H1 (cell line): Measurements from ENCODE around the gene TMEM9B. TPM values are rescaled to one million over a fixed set of nuclear protein-coding genes. Genes with fewer than 3 reads are reported as not detected.

Experiments
- CTCF ChIA-PET: fragments of 300-600 bp; sonication (Branson Sonifier 250); formaldehyde crosslinking; loops from one replicate; lab custom pipeline; 2021; ENCODE audit not compliant: partially characterized antibody; lab: Charles Lee
- POLR2A ChIA-PET: fragments of 300-600 bp; sonication (Branson Sonifier 250); formaldehyde crosslinking; loops from one replicate; lab custom pipeline; 2021; ENCODE audit warnings: inconsistent platforms; ENCODE audit not compliant: partially characterized antibody; lab: Charles Lee
- DNase-seq, 2 experiments: peaks; one replicate each; pipeline versions ENCODE4 v3.0.0 to v3.0.0-alpha.2; 2010 to 2022; ENCODE audit warnings: low spot score in 2 of 2, low read depth in 1 of 2, mixed read lengths in 1 of 2
- FAIRE-seq: peaks from 2 replicates; lab custom pipeline; 2011; peaks lifted over from hg19 to GRCh38; lab: Jason Lieb, UNC
- H2AFZ ChIP-seq: 2 replicates; pipeline ENCODE4 v1.8.1; 2012; ENCODE audit warnings: low read length, inconsistent platforms
- H2AK5ac ChIP-seq: 2 replicates; pipeline ENCODE4 v1.6.1; 2013; ENCODE audit warnings: low read depth, low read length
- H2BK120ac ChIP-seq: replicated peaks from 2 replicates; pipeline ENCODE3; 2013; ENCODE audit warnings: low read depth, low read length, inconsistent platforms
- H2BK12ac ChIP-seq: 2 replicates; pipeline ENCODE4 v1.6.1; 2013; ENCODE audit warnings: low read depth, low read length
- H2BK15ac ChIP-seq: 2 replicates; pipeline ENCODE4 v1.6.1; 2013; ENCODE audit warnings: low read length
- H2BK20ac ChIP-seq: 2 replicates; pipeline ENCODE4 v1.6.1; 2013; ENCODE audit warnings: low read length
- H2BK5ac ChIP-seq: 2 replicates; pipeline ENCODE4 v1.6.1; 2013; ENCODE audit warnings: low read depth, low read length
- H3K14ac ChIP-seq: 2 replicates; pipeline ENCODE4 v1.6.1; 2013; ENCODE audit warnings: inconsistent platforms; ENCODE audit not compliant: insufficient read length
- H3K18ac ChIP-seq: 2 replicates; pipeline ENCODE4 v1.6.1; 2013; ENCODE audit warnings: low read length; ENCODE audit errors: extremely low read depth
- H3K23ac ChIP-seq: 2 replicates; pipeline ENCODE4 v1.6.1; 2013; ENCODE audit warnings: inconsistent platforms; ENCODE audit not compliant: insufficient read length
- H3K23me2 ChIP-seq: 2 replicates; pipeline ENCODE4 v1.6.1; 2013; ENCODE audit warnings: low read depth, low read length
- H3K27ac ChIP-seq: 2 replicates; pipeline ENCODE4 v1.6.1; 2011; ENCODE audit warnings: low read depth, low read length, inconsistent platforms
- H3K27me3 ChIP-seq, 4 experiments: replicated peaks in 1 of 4; 1 replicate in 1 of 4; 2 replicates in 3 of 4; pipeline versions ENCODE4 v1.6.1 to v1.8.1; 2011 to 2013; ENCODE audit warnings: low read length in 3 of 4, mild to moderate bottlenecking in 3 of 4, inconsistent platforms in 2 of 4, mixed read lengths in 2 of 4, moderate library complexity in 1 of 4; ENCODE audit not compliant: control insufficient read depth in 3 of 4, insufficient read depth in 3 of 4; ENCODE audit errors: extremely low read depth in 1 of 4
- H3K36me3 ChIP-seq, 4 experiments: 2 replicates each; pipeline versions ENCODE4 v1.6.1 to v1.8.1; 2011 to 2013; ENCODE audit warnings: mild to moderate bottlenecking in 4 of 4, low read length in 3 of 4, moderate library complexity in 2 of 4, control low read depth in 1 of 4, inconsistent platforms in 1 of 4; ENCODE audit not compliant: insufficient read depth in 4 of 4, control insufficient read depth in 2 of 4
- H3K4ac ChIP-seq: replicated peaks from 2 replicates; pipeline ENCODE3; 2013; ENCODE audit warnings: low read length, low read depth, mixed read lengths, inconsistent platforms; ENCODE audit not compliant: insufficient read length
- H3K4me1 ChIP-seq, 4 experiments: replicated peaks in 1 of 4; 1 replicate in 1 of 4; 2 replicates in 3 of 4; pipeline versions ENCODE4 v1.6.1 to v1.8.1; 2011 to 2013; ENCODE audit warnings: low read length in 3 of 4, inconsistent platforms in 2 of 4, mixed read lengths in 1 of 4; ENCODE audit not compliant: insufficient read depth in 4 of 4, control insufficient read depth in 3 of 4
- H3K4me2 ChIP-seq, 2 experiments: 2 replicates each; pipeline versions ENCODE4 v1.6.1 to v1.8.1; 2011 to 2013; ENCODE audit warnings: low read depth in 2 of 2, low read length in 2 of 2, control low read depth in 1 of 2, inconsistent platforms in 1 of 2, mild to moderate bottlenecking in 1 of 2; ENCODE audit not compliant: insufficient read depth in 1 of 2
- H3K4me3 ChIP-seq, 4 experiments: fragments of 200-600, 300-600 bp in 1 of 4; sonication (generic), shearing (Covaris generic), sonication (Bioruptor Twin) in 1 of 4; 2 replicates each; pipeline versions ENCODE4 v1.5.1 to v1.8.1; 2011 to 2016; ENCODE audit warnings: low read length in 4 of 4, low read depth in 3 of 4, control low read depth in 2 of 4, inconsistent platforms in 2 of 4, mild to moderate bottlenecking in 2 of 4, mixed read lengths in 1 of 4, moderate library complexity in 1 of 4; ENCODE audit not compliant: insufficient read depth in 2 of 4; ENCODE audit errors: extremely low read depth in 1 of 4
- H3K56ac ChIP-seq: replicated peaks from 2 replicates; pipeline ENCODE3; 2013; ENCODE audit warnings: low read depth, mild to moderate bottlenecking, mixed read lengths, low read length, inconsistent platforms; ENCODE audit not compliant: insufficient read length
- H3K79me1 ChIP-seq: 2 replicates; pipeline ENCODE4 v1.6.1; 2013; ENCODE audit warnings: low read depth, low read length, control low read depth
- H3K79me2 ChIP-seq, 2 experiments: 2 replicates each; pipeline versions ENCODE4 v1.6.1 to v1.8.1; 2012 to 2013; ENCODE audit warnings: low read length in 2 of 2, mild to moderate bottlenecking in 2 of 2, inconsistent platforms in 1 of 2; ENCODE audit not compliant: insufficient read depth in 2 of 2, control insufficient read depth in 1 of 2
- H3K9ac ChIP-seq, 4 experiments: replicated peaks in 1 of 4; 1 replicate in 1 of 4; 2 replicates in 3 of 4; pipeline versions ENCODE4 v1.6.1 to v1.8.1; 2011 to 2013; ENCODE audit warnings: low read depth in 3 of 4, low read length in 3 of 4, control low read depth in 2 of 4, mild to moderate bottlenecking in 2 of 4, moderate library complexity in 2 of 4, inconsistent platforms in 1 of 4; ENCODE audit errors: extremely low read depth in 1 of 4
- H3K9me3 ChIP-seq, 2 experiments: 2 replicates each; pipeline versions ENCODE4 v1.6.1 to v1.8.1; 2012 to 2013; ENCODE audit warnings: mild to moderate bottlenecking in 2 of 2, moderate library complexity in 2 of 2, control low read depth in 1 of 2, inconsistent platforms in 1 of 2, low read depth in 1 of 2, low read length in 1 of 2, mixed read lengths in 1 of 2; ENCODE audit not compliant: insufficient read depth in 2 of 2
- H4K20me1 ChIP-seq, 2 experiments: replicated peaks in 1 of 2; 2 replicates each; pipeline versions ENCODE3 to v1.8.1; 2011 to 2013; ENCODE audit warnings: inconsistent platforms in 2 of 2, low read length in 2 of 2, mild to moderate bottlenecking in 1 of 2; ENCODE audit not compliant: insufficient read depth in 2 of 2, control insufficient read depth in 1 of 2
- H4K5ac ChIP-seq: 2 replicates; pipeline ENCODE4 v1.6.1; 2013; ENCODE audit warnings: low read length, low read depth, mixed read lengths, inconsistent platforms; ENCODE audit not compliant: insufficient read length
- H4K8ac ChIP-seq: 2 replicates; pipeline ENCODE4 v1.8.0; 2013; ENCODE audit warnings: mild to moderate bottlenecking, moderate library complexity, low read length, inconsistent platforms; ENCODE audit not compliant: insufficient read depth; ENCODE audit errors: extremely low read depth
- H4K91ac ChIP-seq: replicated peaks from 2 replicates; pipeline ENCODE3; 2013; ENCODE audit warnings: low read length, mixed read lengths, inconsistent platforms; ENCODE audit not compliant: insufficient read length
- ATF2 ChIP-seq: IDR thresholded peaks from 2 replicates; pipeline ENCODE4 v1.6.1; 2012; ENCODE audit warnings: low read length, inconsistent platforms
- CHD1 ChIP-seq: IDR thresholded peaks from 2 replicates; pipeline ENCODE4 v1.6.1; 2012; ENCODE audit warnings: low read depth, low read length, improper control_type of control experiment
- EP300 ChIP-seq, 2 experiments: IDR thresholded peaks; 1 replicate in 1 of 2; 2 replicates in 1 of 2; pipeline ENCODE4 v1.6.1; 2011 to 2012; ENCODE audit warnings: low read depth in 2 of 2, low read length in 2 of 2, mild to moderate bottlenecking in 2 of 2, borderline replicate concordance in 1 of 2, inconsistent platforms in 1 of 2, moderate library complexity in 1 of 2
- KDM1A ChIP-seq: fragments of 200-600, 300-600 bp; sonication (generic); IDR thresholded peaks from 2 replicates; pipeline ENCODE4 v1.7.1; 2016; ENCODE audit warnings: mild to moderate bottlenecking, low read length, borderline replicate concordance
- PHF8 ChIP-seq: fragments of 200-600 bp; sonication (generic); conservative IDR thresholded peaks from 2 replicates; pipeline ENCODE4 v1.7.1; 2012; ENCODE audit warnings: low read depth, mild to moderate bottlenecking, inconsistent platforms, low read length, moderate library complexity
- ZNF274 ChIP-seq: IDR thresholded peaks from 2 replicates; pipeline ENCODE4 v1.7.0; 2012; ENCODE audit warnings: low read length, borderline replicate concordance; ENCODE audit errors: extremely low read depth
- WGBS, 2 experiments: shearing (Covaris generic) in 1 of 2; methylation state at CpG; one replicate each; pipeline versions ENCODE4 v1.1.6 to v1.1.7; 2013 to 2015; ENCODE audit warnings: low lambda C conversion rate in 2 of 2, mixed read lengths in 2 of 2, inconsistent platforms in 1 of 2, low coverage in 1 of 2, missing lambda C conversion rate in 1 of 2; ENCODE audit not compliant: insufficient replicate concordance in 2 of 2, insufficient coverage in 1 of 2, insufficient read length in 1 of 2; ENCODE audit errors: extremely low coverage in 1 of 2, missing lambda C conversion rate in 1 of 2; 5-methylcytosine and 5-hydroxymethylcytosine counted together
- polyA plus RNA-seq, 7 experiments: library from polyadenylated mRNA; depleted of rRNA in 3 of 7; stranded (reverse) in 5 of 7; unstranded in 2 of 7; fragments of >200 nt in 5 of 7; fragments of 200-250 nt in 2 of 7; gene quantifications; 1 replicate in 5 of 7; 2 replicates in 1 of 7; 4 replicates in 1 of 7; pipeline versions ENCODE4 v1.2.1 to v1.2.3, GENCODE V29; 2011 to 2013; ENCODE audit warnings: missing spikeins in 2 of 7, mixed read lengths in 2 of 7
- total RNA-seq: library from RNA; stranded (reverse); fragmentation: NEBNext Ultra II Directional; extraction: Animal tissue kit (Norgen Biotek cat#: 25700); gene quantifications from 2 replicates; pipeline ENCODE4 v1.2.1, GENCODE V29; 2021

TMEM9B gene
- total and polyA plus RNA-seq, 2 of the 8 experiments (the other 6 are each of a cell fraction or from before 2014, with no cell fraction given): 8.3 to 9.4 TPM

GRCh38 chr11:8937159-8937558 is 27.1 kb downstream of the TMEM9B start:
- no peak for FAIRE-seq
- H4K91ac ChIP-seq: no peak overlapping the region
- ChIA-PET POLR2A (no interaction called here), CTCF (interaction anchor here (0.8 to 1.9 kb wide), 7 partner anchors 10 to 213 kb away, joined by 3 to 10 read pairs (median 5); no protein-coding TSS in a partner anchor)
- H3K23me2 ChIP-seq: no peaks in the 10 kb centered on the region
- H3K4me2 ChIP-seq: no peak overlapping the region
- H3K36me3 ChIP-seq: no peaks in the 10 kb centered on the region
- H3K4me3 ChIP-seq: no peak overlapping the region
- H3K27me3 ChIP-seq: no peaks in the 10 kb centered on the region
- no peak overlapping the region for H2BK5ac ChIP-seq
- no peak overlapping the region for H3K23ac ChIP-seq
- no peak overlapping the region for H2AFZ ChIP-seq
- no peak overlapping the region for H3K18ac ChIP-seq
- H3K14ac ChIP-seq: no peak overlapping the region
- H3K27ac ChIP-seq: no peak overlapping the region
- no peak for DNase-seq
- TF ChIP-seq ZNF274 (no peak), EP300 (IDR thresholded peaks at IDR 0.05; ENCODE audit: borderline replicate concordance in 1 of 2, low read depth in 2 of 2, low read length in 2 of 2) (no peak), ATF2 (no peak), CHD1 (no peak), KDM1A (no peak), PHF8 (no peak)
- H3K79me1 ChIP-seq: no peaks in the 10 kb centered on the region
- H3K9ac ChIP-seq: no peak overlapping the region
- no peaks in the 10 kb centered on the region for H4K20me1 ChIP-seq
- no peaks in the 10 kb centered on the region for H3K79me2 ChIP-seq
- H4K5ac ChIP-seq: no peak overlapping the region
- no peak overlapping the region for H2AK5ac ChIP-seq
- H3K56ac ChIP-seq: no peak overlapping the region
- H2BK20ac ChIP-seq: no peak overlapping the region
- no peak overlapping the region for H3K4ac ChIP-seq
- H3K4me1 ChIP-seq: peaks cover 0 to 7% (median 1%) of the 10 kb centered on the region in 4 experiments; a peak in 2 of 7 replicates
- no peak overlapping the region for H2BK120ac ChIP-seq
- H4K8ac ChIP-seq: no peak overlapping the region
- WGBS, 2 experiments: 88% methylated on average over 10 of the region's 10 CpGs; no CpG with 5 or more reads in 1 of the 2 experiments
- H3K9me3 ChIP-seq: no peaks in the 10 kb centered on the region
- H2BK15ac ChIP-seq: no peak overlapping the region
- H2BK12ac ChIP-seq: no peak overlapping the region
